Hair follicle dermal papilla cell (primary cell): ENCODE measurements around the gene CAPN6. TPM values are rescaled to one million over a fixed set of nuclear protein-coding genes. Genes with fewer than 3 reads are reported as not detected.

ENCODE experiments used
- total RNA-seq: library from RNA; depleted of rRNA; stranded (reverse); fragments of >200 nt; gene quantifications from 2 replicates; pipeline ENCODE4 v1.2.3, GENCODE V29; 2012

CAPN6 gene
- total RNA-seq, result 0.12 and 0.16 TPM in 2 replicates

DNA sequence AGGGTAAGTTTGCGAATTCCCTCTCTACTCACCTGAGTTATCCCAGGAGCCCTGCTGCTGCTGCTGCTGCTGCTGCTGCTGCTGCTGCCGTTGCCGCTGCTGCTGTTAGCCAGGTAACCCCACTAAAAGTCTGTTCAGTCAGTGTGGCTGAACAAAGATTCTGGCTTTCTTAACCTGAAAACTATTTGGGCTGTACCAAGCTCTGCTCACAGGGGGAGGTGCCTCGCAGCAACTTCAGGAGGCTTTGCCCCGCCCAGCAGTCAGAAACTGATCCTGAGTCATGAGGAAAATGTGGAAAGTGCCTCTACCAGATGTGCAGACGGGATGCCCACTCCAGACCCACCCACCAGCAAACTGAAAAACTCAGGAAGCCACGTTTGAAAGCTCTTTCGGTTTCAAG is at the start of gene CAPN6:
CAPN6 (minus strand) TSS at position 145 of the 400 bp plus-strand sequence. CDS start 6,547 bp downstream, outside the sequence.

Other genes starting within 250 kb of the CAPN6 start
- gene PAK3, start 174.3 kb downstream of the CAPN6 start, total RNA-seq, result 1.9 and 2.4 TPM in 2 replicates
- not detected in 2 replicates for gene DCX, start 141.7 kb upstream of the CAPN6 start, total RNA-seq
- not detected in 2 replicates for gene SERTM2, start 241.2 kb upstream of the CAPN6 start, total RNA-seq